IMR-90 (cell line): ENCODE measurements around the gene GUCY2C. TPM values are rescaled to one million over a fixed set of nuclear protein-coding genes. Genes with fewer than 3 reads are reported as not detected.

Source experiments
- ATAC-seq: fragments of 200-7000 bp; cut with Tn5 transposase; 2 replicates; pipeline ENCODE4 v1.9.1; 2020; ENCODE audit warnings: low read depth, mild to moderate bottlenecking, moderate library complexity
- BruUV-seq: library from RNA; stranded (reverse); fragments of 400-500 nt; replicated peaks from 2 replicates; lab custom pipeline; 2021; lab: Mats Ljungman, UMichigan
- CTCF ChIA-PET: fragments of 300-600 bp; formaldehyde crosslinking; extraction: SDS; loops from one replicate; lab custom pipeline; 2021; ENCODE audit warnings: antibody characterized with exemption; lab: Yijun Ruan, JAX
- POLR2A ChIA-PET: fragments of 300-600 bp; sonication (Branson Sonifier 250); formaldehyde crosslinking; loops from one replicate; lab custom pipeline; 2022; ENCODE audit warnings: antibody characterized with exemption; ENCODE audit not compliant: unreplicated experiment; lab: Charles Lee
- DNase-seq: peaks from one replicate; pipeline ENCODE4 v3.0.0; 2013
- H2AFZ ChIP-seq: replicated peaks from 2 replicates; pipeline ENCODE3; 2013; ENCODE audit warnings: low read length, mild to moderate bottlenecking; ENCODE audit not compliant: poor library complexity
- H2AK5ac ChIP-seq: 2 replicates; pipeline ENCODE4 v1.6.1; 2013; ENCODE audit warnings: low read depth, low read length, inconsistent platforms
- H2AK9ac ChIP-seq: replicated peaks from 2 replicates; pipeline ENCODE3; 2013; ENCODE audit warnings: mild to moderate bottlenecking, low read depth, low read length, moderate library complexity; ENCODE audit not compliant: poor library complexity
- H2BK120ac ChIP-seq: 2 replicates; pipeline ENCODE4 v1.6.1; 2013; ENCODE audit warnings: low read depth, low read length, inconsistent platforms
- H2BK15ac ChIP-seq: 3 replicates; pipeline ENCODE4 v1.6.1; 2013; ENCODE audit warnings: low read depth, low read length, inconsistent platforms
- H2BK20ac ChIP-seq: 2 replicates; pipeline ENCODE4 v1.6.1; 2013; ENCODE audit warnings: low read depth, mild to moderate bottlenecking, inconsistent platforms, low read length, moderate library complexity
- H2BK5ac ChIP-seq: 2 replicates; pipeline ENCODE4 v1.6.1; 2013; ENCODE audit warnings: mild to moderate bottlenecking, low read depth, low read length, inconsistent platforms; ENCODE audit not compliant: poor library complexity, severe bottlenecking
- H3K14ac ChIP-seq: replicated peaks from 2 replicates; pipeline ENCODE4 v1.6.1; 2013; ENCODE audit warnings: low read depth, low read length, inconsistent platforms
- H3K18ac ChIP-seq: 2 replicates; pipeline ENCODE4 v1.6.1; 2013; ENCODE audit warnings: low read depth, low read length, control low read depth
- H3K23ac ChIP-seq: 2 replicates; pipeline ENCODE4 v1.6.1; 2013; ENCODE audit warnings: low read depth, low read length, inconsistent platforms
- H3K27ac ChIP-seq: 2 replicates; pipeline ENCODE4 v1.5.1; 2013; ENCODE audit warnings: mild to moderate bottlenecking, control low read depth, low read length; ENCODE audit not compliant: insufficient read depth
- H3K27me3 ChIP-seq: 2 replicates; pipeline ENCODE4 v1.6.1; 2013; ENCODE audit warnings: low read length; ENCODE audit not compliant: control insufficient read depth, insufficient read depth
- H3K36me3 ChIP-seq: 2 replicates; pipeline ENCODE4 v1.6.1; 2013; ENCODE audit warnings: low read length, mixed read lengths; ENCODE audit not compliant: control insufficient read depth, insufficient read depth
- H3K4ac ChIP-seq: 2 replicates; pipeline ENCODE4 v1.6.1; 2013; ENCODE audit warnings: low read depth, low read length, inconsistent platforms
- H3K4me1 ChIP-seq: 2 replicates; pipeline ENCODE4 v1.6.1; 2013; ENCODE audit warnings: low read length, mixed read lengths; ENCODE audit not compliant: control insufficient read depth, insufficient read depth
- H3K4me2 ChIP-seq: 2 replicates; pipeline ENCODE4 v1.6.1; 2013; ENCODE audit warnings: low read depth, mild to moderate bottlenecking, control low read depth, low read length, moderate library complexity
- H3K4me3 ChIP-seq: 2 replicates; pipeline ENCODE4 v1.5.1; 2013; ENCODE audit warnings: low read depth, mild to moderate bottlenecking, control low read depth, low read length, moderate library complexity; ENCODE audit not compliant: insufficient read depth
- H3K56ac ChIP-seq: 2 replicates; pipeline ENCODE4 v1.6.1; 2013; ENCODE audit warnings: low read length, inconsistent platforms; ENCODE audit not compliant: insufficient read depth; ENCODE audit errors: extremely low read depth
- H3K79me1 ChIP-seq, 2 experiments: 2 replicates each; pipeline ENCODE4 v1.6.1; 2013; ENCODE audit warnings: low read length in 2 of 2, inconsistent platforms in 1 of 2, low read depth in 1 of 2
- H3K9ac ChIP-seq: 2 replicates; pipeline ENCODE4 v1.6.1; 2013; ENCODE audit warnings: low read depth, low read length, control low read depth
- H3K9me1 ChIP-seq: 2 replicates; pipeline ENCODE4 v1.6.1; 2013; ENCODE audit warnings: low read length, inconsistent platforms; ENCODE audit not compliant: insufficient read depth
- H3K9me3 ChIP-seq: 2 replicates; pipeline ENCODE4 v1.6.1; 2013; ENCODE audit warnings: low read length; ENCODE audit not compliant: control insufficient read depth, insufficient read depth
- H4K20me1 ChIP-seq: 2 replicates; pipeline ENCODE4 v1.6.1; 2013; ENCODE audit warnings: low read length, inconsistent platforms; ENCODE audit not compliant: insufficient read depth
- H4K5ac ChIP-seq: 2 replicates; pipeline ENCODE4 v1.6.1; 2013; ENCODE audit warnings: mild to moderate bottlenecking, low read depth, low read length, control low read depth
- H4K8ac ChIP-seq, 2 experiments: 2 replicates each; pipeline ENCODE4 v1.6.1; 2013; ENCODE audit warnings: low read depth in 2 of 2, low read length in 2 of 2, control low read depth in 1 of 2, inconsistent platforms in 1 of 2
- H4K91ac ChIP-seq: 2 replicates; pipeline ENCODE4 v1.6.1; 2013; ENCODE audit warnings: low read depth, low read length, inconsistent platforms; ENCODE audit not compliant: insufficient read depth
- CHD1 ChIP-seq: IDR thresholded peaks from 2 replicates; pipeline ENCODE4 v1.6.1; 2012; ENCODE audit warnings: low read depth, low read length, improper control_type of control experiment
- MAFK ChIP-seq: IDR thresholded peaks from 2 replicates; pipeline ENCODE4 v1.6.1; 2012; ENCODE audit warnings: low read depth, low read length, improper control_type of control experiment
- MAZ ChIP-seq: IDR thresholded peaks from 2 replicates; pipeline ENCODE4 v1.6.1; 2012; ENCODE audit warnings: low read depth, mild to moderate bottlenecking, low read length, improper control_type of control experiment, moderate library complexity, borderline replicate concordance
- MXI1 ChIP-seq: IDR thresholded peaks from 2 replicates; pipeline ENCODE4 v1.6.1; 2012; ENCODE audit warnings: low read depth, mild to moderate bottlenecking, low read length, moderate library complexity, borderline replicate concordance
- POLR2A ChIP-seq: IDR thresholded peaks from 2 replicates; pipeline ENCODE4 v1.6.1; 2012; ENCODE audit warnings: mild to moderate bottlenecking, low read depth, low read length
- RAD21 ChIP-seq: IDR thresholded peaks from 2 replicates; pipeline ENCODE4 v1.6.1; 2012; ENCODE audit warnings: low read length, improper control_type of control experiment
- SMC3 ChIP-seq: fragments of 150-350 bp; IDR thresholded peaks from 2 replicates; pipeline ENCODE4 v1.6.1; 2016; ENCODE audit warnings: low read depth, mild to moderate bottlenecking, antibody characterized with exemption, low read length, moderate library complexity
- WGBS, 2 experiments: methylation state at CpG; one replicate each; pipeline versions ENCODE4 v1.1.5 to v1.1.7; 2013; ENCODE audit warnings: missing lambda C conversion rate in 2 of 2; ENCODE audit not compliant: insufficient read length in 1 of 2; ENCODE audit errors: extremely low coverage in 2 of 2; 5-methylcytosine and 5-hydroxymethylcytosine counted together
- dilution Hi-C: fragments of 300-500 bp; cut with HindIII; formaldehyde crosslinking; loops from one replicate; pipeline ENCODE4 v1.14.3; 2018; ENCODE audit warnings: low sequenced_read_pairs; ENCODE audit not compliant: unreplicated experiment
- in situ Hi-C: fragments of 300-500 bp; cut with MboI; formaldehyde crosslinking; loops from 3 replicates; pipeline ENCODE4 v1.14.3; 2019; ENCODE audit warnings: low sequenced_read_pairs, inconsistent platforms, mixed read lengths
- intact Hi-C: fragments of 100-400 bp; cut with micrococcal nuclease; formaldehyde crosslinking; loops from 2 replicates; pipeline ENCODE4 v1.10.0; 2022
- polyA plus RNA-seq, 3 experiments: library from polyadenylated mRNA; depleted of rRNA; stranded (reverse); fragments of >200 nt; gene quantifications; 2 replicates each; pipeline ENCODE4 v1.2.3, GENCODE V29; 2012; ENCODE audit warnings: low replicate concordance in 1 of 3
- total RNA-seq: library from RNA; depleted of rRNA; stranded (reverse); fragments of >200 nt; gene quantifications from 2 replicates; pipeline ENCODE4 v1.2.3, GENCODE V29; 2012
- TF ChIP-seq, protein P1 (sequence below): conservative IDR thresholded peaks from 2 replicates; pipeline ENCODE4 v1.5.1; 2012; ENCODE audit warnings: mild to moderate bottlenecking, low read depth, low read length, improper control_type of control experiment

The GUCY2C gene
- total and polyA plus RNA-seq, 2 of the 4 experiments (the other 2 are of a cell fraction), result not detected

GRCh38 chr12:14629832-14630710, 66.3 kb downstream of the GUCY2C start:
- Histone ChIP-seq H3K27me3 (no peaks in the 10 kb centered on the region), H3K9me3 (no peaks in the 10 kb centered on the region), H2BK120ac (no peak overlapping the region), H2AK9ac (no peak overlapping the region), H2BK5ac (no peak overlapping the region), H3K79me1 (no peaks in the 10 kb centered on the region), H3K14ac (no peak overlapping the region), H3K9ac (no peak overlapping the region), H3K56ac (no peak overlapping the region), H3K4me3 (no peak overlapping the region), H3K4me1 (no peaks in the 10 kb centered on the region), H3K4ac (no peak overlapping the region), H4K20me1 (no peaks in the 10 kb centered on the region), H2BK20ac (no peak overlapping the region), H3K27ac (no peak overlapping the region), H4K91ac (no peak overlapping the region), H3K23ac (no peak overlapping the region), H4K5ac (no peak overlapping the region), H2AFZ (peak overlapping the region; percentile 19), H3K4me2 (no peak overlapping the region), H2AK5ac (no peak overlapping the region), H2BK15ac (no peak overlapping the region), H4K8ac (no peak overlapping the region), H3K18ac (no peak overlapping the region), H3K36me3 (no peaks in the 10 kb centered on the region), H3K9me1 (no peaks in the 10 kb centered on the region)
- peak; percentile 16; the same call in 1 of the 2 replicates for TF ChIP-seq MAFK
- peak; percentile 88 for TF ChIP-seq RAD21
- no peak for TF ChIP-seq POLR2A
- TF ChIP-seq, protein P1, sequence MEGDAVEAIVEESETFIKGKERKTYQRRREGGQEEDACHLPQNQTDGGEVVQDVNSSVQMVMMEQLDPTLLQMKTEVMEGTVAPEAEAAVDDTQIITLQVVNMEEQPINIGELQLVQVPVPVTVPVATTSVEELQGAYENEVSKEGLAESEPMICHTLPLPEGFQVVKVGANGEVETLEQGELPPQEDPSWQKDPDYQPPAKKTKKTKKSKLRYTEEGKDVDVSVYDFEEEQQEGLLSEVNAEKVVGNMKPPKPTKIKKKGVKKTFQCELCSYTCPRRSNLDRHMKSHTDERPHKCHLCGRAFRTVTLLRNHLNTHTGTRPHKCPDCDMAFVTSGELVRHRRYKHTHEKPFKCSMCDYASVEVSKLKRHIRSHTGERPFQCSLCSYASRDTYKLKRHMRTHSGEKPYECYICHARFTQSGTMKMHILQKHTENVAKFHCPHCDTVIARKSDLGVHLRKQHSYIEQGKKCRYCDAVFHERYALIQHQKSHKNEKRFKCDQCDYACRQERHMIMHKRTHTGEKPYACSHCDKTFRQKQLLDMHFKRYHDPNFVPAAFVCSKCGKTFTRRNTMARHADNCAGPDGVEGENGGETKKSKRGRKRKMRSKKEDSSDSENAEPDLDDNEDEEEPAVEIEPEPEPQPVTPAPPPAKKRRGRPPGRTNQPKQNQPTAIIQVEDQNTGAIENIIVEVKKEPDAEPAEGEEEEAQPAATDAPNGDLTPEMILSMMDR, result peak; percentile 92
- TF ChIP-seq SMC3, result peak; percentile 63
- no peak for TF ChIP-seq MAZ
- no peak for TF ChIP-seq MXI1
- no peak for TF ChIP-seq CHD1
- CTCF ChIA-PET, result interaction anchor here (0.6 to 1.2 kb wide), 3 partner anchors 10 to 591 kb away, joined by 3 to 4 read pairs (median 3); partner anchors contain the start of gene RERG
- in situ Hi-C loops, result no loop called here
- POLR2A ChIA-PET, result interaction anchor here (0.5 kb wide), 1 partner anchor 10 kb away, joined by 3 read pairs; no protein-coding TSS in a partner anchor
- BruUV-seq, result no TSS peak
- dilution Hi-C loops, result no loop called here
- DNase-seq, result peak; percentile 62
- intact Hi-C loops, result loop anchor here (1.0 to 10.0 kb wide), 5 partner anchors 87 to 639 kb away; partner anchors contain the start of genes ART4 and RERG
- peak; percentile 100 for ATAC-seq
- no CpG with 5 or more reads among the region's 8 CpGs for WGBS, 2 experiments
